ENCODE results near the gene TMED1. TPM values are rescaled to one million over a fixed set of nuclear protein-coding genes. Genes with fewer than 3 reads are reported as not detected.
"Not testable (repeated sequence)": the region's sequence is repeated elsewhere in the genome, so short reads cannot be mapped to it uniquely, and the experiment has no call there.

Gene TMED1
- total RNA-seq, 4 donors from 2014 or later = 7.2 to 57.0 (median 27.2) TPM

DNA sequence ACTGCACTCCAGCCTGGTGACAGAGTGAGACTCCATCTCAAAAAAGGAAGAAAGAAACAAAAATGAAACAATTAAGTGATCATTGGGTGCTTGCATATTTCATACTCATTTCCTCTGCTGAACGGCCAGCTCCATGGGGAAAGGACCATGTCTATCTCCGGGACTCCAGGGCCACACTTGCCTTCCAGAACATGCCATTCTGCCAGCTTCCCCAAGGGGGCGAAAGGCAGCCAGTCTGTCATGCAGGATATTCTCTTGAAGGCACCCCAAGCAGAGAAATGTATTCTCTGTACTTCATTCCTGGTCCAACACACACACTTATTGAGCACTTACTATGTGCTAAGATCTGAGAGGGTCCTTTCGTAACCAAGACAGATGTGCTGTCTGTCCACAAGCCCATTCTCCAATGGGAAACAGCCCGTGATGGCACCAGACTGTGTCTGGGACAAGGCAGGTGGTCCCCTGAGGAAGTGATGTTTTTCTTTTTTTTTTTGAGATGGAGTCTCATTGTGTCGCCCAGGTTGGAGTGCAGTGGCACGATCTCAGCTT is 25.2 kb upstream of the TMED1 start:
- DNase-seq = no peak
- Histone ChIP-seq H3K36me3 (no peaks in the 10 kb centered on the region), H3K27me3 (no peaks in the 10 kb centered on the region), H3K27ac (no peak overlapping the region), H3K4me3 (no peak overlapping the region), H3K9me3 (no peaks in the 10 kb centered on the region), H3K4me1 (no peaks in the 10 kb centered on the region)
- intact Hi-C loops (cut with DNase I; ENCODE audit: low total_unique reads) = loop anchor here (10.0 kb wide), 1 partner anchor 146 kb away; the partner anchor contains the start of gene DNM2
- TF ChIP-seq, protein P1, sequence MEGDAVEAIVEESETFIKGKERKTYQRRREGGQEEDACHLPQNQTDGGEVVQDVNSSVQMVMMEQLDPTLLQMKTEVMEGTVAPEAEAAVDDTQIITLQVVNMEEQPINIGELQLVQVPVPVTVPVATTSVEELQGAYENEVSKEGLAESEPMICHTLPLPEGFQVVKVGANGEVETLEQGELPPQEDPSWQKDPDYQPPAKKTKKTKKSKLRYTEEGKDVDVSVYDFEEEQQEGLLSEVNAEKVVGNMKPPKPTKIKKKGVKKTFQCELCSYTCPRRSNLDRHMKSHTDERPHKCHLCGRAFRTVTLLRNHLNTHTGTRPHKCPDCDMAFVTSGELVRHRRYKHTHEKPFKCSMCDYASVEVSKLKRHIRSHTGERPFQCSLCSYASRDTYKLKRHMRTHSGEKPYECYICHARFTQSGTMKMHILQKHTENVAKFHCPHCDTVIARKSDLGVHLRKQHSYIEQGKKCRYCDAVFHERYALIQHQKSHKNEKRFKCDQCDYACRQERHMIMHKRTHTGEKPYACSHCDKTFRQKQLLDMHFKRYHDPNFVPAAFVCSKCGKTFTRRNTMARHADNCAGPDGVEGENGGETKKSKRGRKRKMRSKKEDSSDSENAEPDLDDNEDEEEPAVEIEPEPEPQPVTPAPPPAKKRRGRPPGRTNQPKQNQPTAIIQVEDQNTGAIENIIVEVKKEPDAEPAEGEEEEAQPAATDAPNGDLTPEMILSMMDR (IDR thresholded peaks at IDR 0.05) = no peak
- no peak for TF ChIP-seq POLR2A (IDR thresholded peaks at IDR 0.05)

DNA sequence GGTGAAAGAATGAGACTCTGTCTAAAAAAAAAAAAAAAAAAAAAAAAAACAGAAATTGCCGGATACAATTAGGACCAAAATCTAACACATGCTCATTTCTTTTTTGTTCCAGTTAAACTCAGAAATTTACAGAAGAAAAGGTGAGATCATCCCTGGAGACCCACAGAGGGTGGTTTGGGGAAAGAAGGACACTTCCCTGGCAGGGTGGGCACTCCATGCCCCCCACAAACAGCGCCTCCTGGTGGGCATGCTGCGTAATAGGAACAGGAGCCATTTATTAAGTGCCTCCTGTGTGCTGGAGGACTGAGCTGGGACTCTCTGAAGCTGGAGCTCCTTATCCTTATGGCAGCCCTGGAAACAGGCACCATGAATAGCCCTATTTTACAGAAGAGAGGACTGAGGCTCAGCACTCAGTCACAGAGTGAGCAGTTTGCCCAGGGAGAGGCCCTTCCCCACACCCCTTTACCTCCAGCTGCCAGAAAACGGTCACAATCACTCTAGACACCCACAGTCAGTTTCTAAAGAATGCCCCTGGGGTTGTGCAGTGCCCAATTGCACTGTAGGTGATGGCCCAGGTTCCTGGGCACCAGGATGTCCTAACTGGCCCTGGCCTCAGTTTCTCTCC is 22.3 kb upstream of the TMED1 start:
- Histone ChIP-seq H3K27ac (no peak overlapping the region), H3K9me3 (no peaks in the 10 kb centered on the region), H3K4me3 (no peak overlapping the region), H3K27me3 (no peaks in the 10 kb centered on the region), H3K36me3 (no peaks in the 10 kb centered on the region), H3K4me1 (no peaks in the 10 kb centered on the region)
- no peak for DNase-seq
- intact Hi-C loops (cut with DNase I; ENCODE audit: low total_unique reads) = no loop called here
- TF ChIP-seq POLR2A (IDR thresholded peaks at IDR 0.05) = no peak
- TF ChIP-seq, protein P1 (IDR thresholded peaks at IDR 0.05) = peak in 3 of 4 experiments; percentile 13 to 29 (median 17)

DNA sequence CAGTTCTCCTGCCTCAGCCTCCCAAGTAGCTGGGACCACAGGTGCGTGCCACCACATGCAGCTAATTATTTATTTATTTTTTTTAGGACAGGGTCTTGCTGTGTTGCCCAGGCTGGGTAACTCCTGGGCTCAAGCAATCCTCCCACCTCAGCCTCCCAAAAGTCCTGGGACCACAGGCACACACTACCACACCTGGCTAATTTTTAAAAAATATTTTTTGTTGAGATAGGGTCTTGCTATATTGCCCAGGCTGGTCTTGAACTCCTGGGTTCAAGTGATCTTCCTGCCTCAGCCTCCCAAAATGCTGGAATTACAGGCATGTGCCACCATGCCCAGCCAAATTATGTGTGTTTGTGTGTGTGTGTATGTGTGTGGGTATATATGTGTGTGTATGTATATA is 20.9 kb upstream of the TMED1 start:
- H3K9me3 ChIP-seq; H3K27me3 ChIP-seq; DNase-seq; H3K4me3 ChIP-seq; intact Hi-C loops (cut with DNase I; ENCODE audit: low total_unique reads); H3K27ac ChIP-seq; H3K4me1 ChIP-seq; H3K36me3 ChIP-seq: not testable (repeated sequence)

DNA sequence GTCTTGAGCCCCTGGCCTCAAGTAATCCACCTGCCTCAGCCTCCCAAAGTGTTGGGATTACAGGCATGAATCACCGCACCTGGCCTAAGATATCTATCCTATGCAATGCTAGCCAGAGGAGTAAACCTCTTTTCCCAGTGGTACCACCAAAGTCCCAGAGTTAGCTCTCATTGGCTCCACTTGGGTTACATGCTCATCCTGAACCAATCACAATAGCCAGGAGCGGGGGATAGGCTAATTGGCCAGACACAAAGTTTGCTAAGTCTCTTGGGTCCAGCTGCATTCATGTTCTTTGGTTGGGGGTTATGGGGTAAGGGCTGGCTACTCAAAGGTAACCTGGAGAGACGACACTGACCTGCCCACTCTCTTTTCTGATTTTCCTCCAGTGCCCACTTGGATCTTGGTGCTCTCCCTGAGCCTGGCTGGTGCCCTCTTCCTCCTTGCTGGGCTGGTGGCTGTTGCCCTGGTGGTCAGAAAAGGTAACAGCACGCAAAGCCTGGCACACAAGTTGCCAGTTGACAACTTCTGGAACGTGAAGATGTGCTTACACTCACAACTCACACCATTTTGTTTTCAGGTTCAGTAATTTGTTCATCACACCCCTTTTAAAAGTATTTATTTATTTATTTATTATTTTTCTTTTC is 20.0 kb upstream of the TMED1 start:
- no peak overlapping the region for H3K4me3 ChIP-seq
- no peaks in the 10 kb centered on the region for H3K4me1 ChIP-seq
- no peak for DNase-seq
- intact Hi-C loops (cut with DNase I; ENCODE audit: low total_unique reads) = no loop called here
- H3K27ac ChIP-seq = no peak overlapping the region
- TF ChIP-seq POLR2A (IDR thresholded peaks at IDR 0.05) = no peak
- TF ChIP-seq, protein P1 (IDR thresholded peaks at IDR 0.05) = no peak
- no peaks in the 10 kb centered on the region for H3K27me3 ChIP-seq
- no peaks in the 10 kb centered on the region for H3K36me3 ChIP-seq
- no peaks in the 10 kb centered on the region for H3K9me3 ChIP-seq

DNA sequence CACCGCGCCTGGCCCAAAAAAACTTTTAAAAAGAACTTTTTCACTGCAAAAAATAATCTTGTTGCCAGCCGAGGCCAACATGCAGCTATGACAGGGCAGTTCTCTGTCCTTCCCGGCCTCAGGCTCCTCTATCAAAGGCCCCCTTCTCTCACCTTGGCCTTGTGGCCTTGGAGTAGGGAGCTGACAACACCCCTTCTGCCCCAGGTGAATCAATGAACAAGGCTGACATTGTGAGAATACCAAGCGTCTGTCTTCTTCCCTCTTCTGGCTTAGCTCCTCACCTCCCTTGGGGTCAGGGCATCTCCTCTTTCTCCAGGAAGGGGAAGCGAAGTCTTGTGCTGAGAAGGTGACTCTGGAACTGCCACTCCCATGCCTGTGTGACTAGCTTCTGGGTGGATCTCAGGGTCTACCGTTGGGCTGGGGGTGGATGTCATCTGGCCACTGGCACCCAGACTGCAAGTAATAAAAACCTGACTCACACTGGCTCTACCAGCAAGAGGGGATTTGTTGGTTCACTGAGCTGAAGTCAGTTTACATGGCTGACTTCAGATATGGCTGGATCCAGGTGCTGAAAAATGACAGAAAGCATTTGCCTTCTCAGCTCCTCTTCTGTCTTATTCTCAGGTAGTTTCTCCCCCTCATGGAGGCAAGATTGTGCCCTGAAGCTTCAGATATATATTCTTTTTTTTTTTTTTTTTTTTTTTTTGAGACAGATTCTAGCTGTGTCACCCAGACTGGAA is 18.5 kb upstream of the TMED1 start:
- H3K9me3 ChIP-seq = no peaks in the 10 kb centered on the region
- no peak overlapping the region for H3K4me3 ChIP-seq
- no peak for TF ChIP-seq POLR2A (IDR thresholded peaks at IDR 0.05)
- TF ChIP-seq, protein P1 (IDR thresholded peaks at IDR 0.05) = no peak
- DNase-seq = no peak
- no peaks in the 10 kb centered on the region for H3K4me1 ChIP-seq
- H3K27ac ChIP-seq = no peak overlapping the region
- intact Hi-C loops (cut with DNase I; ENCODE audit: low total_unique reads) = no loop called here
- no peaks in the 10 kb centered on the region for H3K27me3 ChIP-seq
- H3K36me3 ChIP-seq = no peaks in the 10 kb centered on the region

All from uterus (tissue), 4 donors.